ENCODE results near the gene DEK.
"Not testable (repeated sequence)": the region's sequence is repeated elsewhere in the genome, so short reads cannot be mapped to it uniquely, and the experiment has no call there.

Gene DEK

GRCh38 chr6:18264219-18264922, at the start of gene DEK:
DEK (minus strand) TSS chr6:18264530; CDS start chr6:18263987, 543 bp downstream.
- peak; percentile 88 for DNase-seq

GRCh38 chr6:18312368-18312767, 48.0 kb upstream of the DEK start:
- no peak for DNase-seq

GRCh38 chr6:18310010-18310409, 45.7 kb upstream of the DEK start:
- not testable (repeated sequence) for DNase-seq

GRCh38 chr6:18309046-18309445, 44.7 kb upstream of the DEK start:
- no peak for DNase-seq

GRCh38 chr6:18308070-18308735, 43.9 kb upstream of the DEK start:
- no peak for DNase-seq

GRCh38 chr6:18306977-18307376, 42.6 kb upstream of the DEK start:
- no peak for DNase-seq

GRCh38 chr6:18302561-18303439, 38.5 kb upstream of the DEK start:
- DNase-seq: no peak

- DNase-seq: no peak
These were observed 29.0 kb upstream of the DEK start for GRCh38 chr6:18293076-18293904.

GRCh38 chr6:18289283-18289682, 25.0 kb upstream of the DEK start:
- no peak for DNase-seq

GRCh38 chr6:18284261-18284660, 19.9 kb upstream of the DEK start:
- no peak for DNase-seq

- DNase-seq: no peak
These were observed 17.2 kb upstream of the DEK start for GRCh38 chr6:18281564-18281963.

GRCh38 chr6:18280084-18280483, 15.8 kb upstream of the DEK start:
- no peak for DNase-seq

GRCh38 chr6:18279422-18279821, 15.1 kb upstream of the DEK start:
- no peak for DNase-seq

- DNase-seq: no peak
These were observed 13.1 kb upstream of the DEK start for GRCh38 chr6:18277237-18278006.

- DNase-seq: no peak
These were observed 12.4 kb upstream of the DEK start for GRCh38 chr6:18276610-18277236.

GRCh38 chr6:18270216-18270615, 5.9 kb upstream of the DEK start:
- DNase-seq: no peak

GRCh38 chr6:18269717-18270116, 5.4 kb upstream of the DEK start:
- no peak for DNase-seq

GRCh38 chr6:18269253-18269652, 4.9 kb upstream of the DEK start:
- no peak for DNase-seq

- DNase-seq: no peak
These were observed 3.7 kb upstream of the DEK start for GRCh38 chr6:18268066-18268465.

- no peak for DNase-seq
These were observed 2.2 kb upstream of the DEK start for GRCh38 chr6:18266523-18266912.

GRCh38 chr6:18265787-18266522, 1.6 kb upstream of the DEK start:
- no peak for DNase-seq
